Measurements from ENCODE around the gene AKR7A3. TPM values are rescaled to one million over a fixed set of nuclear protein-coding genes. Genes with fewer than 3 reads are reported as not detected.

Gene AKR7A3
- total and polyA plus RNA-seq, 9 of the 15 experiments (the other 6 are each of a cell fraction or from before 2014, with no cell fraction given): 0.04 to 1.5 (median 0.44) TPM; not detected in 1

- TF ChIP-seq REST (IDR thresholded peaks at IDR 0.05; ENCODE audit: borderline replicate concordance) (peak; percentile 52; the same call in 1 of the 2 replicates), REST (CRISPR knock-in tag; IDR thresholded peaks at IDR 0.05; ENCODE audit: low read depth) (no peak), E2F5 (CRISPR knock-in tag; IDR thresholded peaks at IDR 0.05) (no peak), PHTF2 (CRISPR knock-in tag; IDR thresholded peaks at IDR 0.05) (no peak), ZNF449 (CRISPR knock-in tag; IDR thresholded peaks at IDR 0.05) (no peak), FOXK2 (conservative IDR thresholded peaks at IDR 0.05 in 1 of 2, IDR thresholded peaks at IDR 0.05 in 1 of 2; ENCODE audit: low read depth in 2 of 2) (0 out of 4 replicates have a peak, but pooled peaks of 1 of the 2 experiments have one; percentile 45), HNRNPL (IDR thresholded peaks at IDR 0.05; ENCODE audit: low read depth, low read length) (no peak), KLF16 (IDR thresholded peaks at IDR 0.05) (peak; percentile 38; the same call in 1 of the 2 replicates), SMC3 (conservative IDR thresholded peaks at IDR 0.05; ENCODE audit: insufficient read depth, low read depth, low read length) (peak; percentile 54; the same call in 1 of the 2 replicates), IRF9 (tag; IDR thresholded peaks at IDR 0.05) (0 out of 2 replicates have a peak, but pooled peaks have one; percentile 27), RAD21 (CRISPR knock-in tag; conservative IDR thresholded peaks at IDR 0.05 in 1 of 2, IDR thresholded peaks at IDR 0.05 in 1 of 2) (peak; percentile 77 to 83), TFAP4 (CRISPR knock-in tag; IDR thresholded peaks at IDR 0.05; ENCODE audit: borderline replicate concordance) (peak; percentile 58; the same call in 1 of the 2 replicates), POLR2B (IDR thresholded peaks at IDR 0.05; ENCODE audit: low read depth, partially characterized antibody) (no peak)
Observed at GRCh38 chr1:19240673-19241538, 47.7 kb downstream of the AKR7A3 start (continued).

All from K562 (cell line).